Vagina (tissue), 2 donors: ENCODE results near the gene CRTC3. TPM values are rescaled to one million over a fixed set of nuclear protein-coding genes. Genes with fewer than 3 reads are reported as not detected.

Source experiments
- DNase-seq, 2 donors: peaks; one replicate each; pipeline ENCODE4 v3.0.0-alpha.2; 2017; ENCODE audit errors: extremely low spot score in 2 of 2
- H3K27ac ChIP-seq: fragments of 200-600 bp; sonication (generic); one replicate; pipeline ENCODE4 v1.5.1; 2019
- H3K27me3 ChIP-seq: fragments of 200-600 bp; sonication (generic); one replicate; pipeline ENCODE4 v1.5.1; 2019
- H3K36me3 ChIP-seq, 2 donors: fragments of 200-600 bp; sonication (generic); one replicate each; pipeline ENCODE4 v1.5.1; 2017 to 2019
- H3K4me1 ChIP-seq: fragments of 200-600 bp; sonication (generic); one replicate; pipeline ENCODE4 v1.5.1; 2019
- H3K4me3 ChIP-seq, 2 donors: fragments of 200-600 bp; sonication (generic); 1 replicate in 1 of 2; 2 replicates in 1 of 2; pipeline ENCODE4 v1.5.1; 2016 to 2019
- H3K9me3 ChIP-seq: fragments of 200-600 bp; sonication (generic); one replicate; pipeline ENCODE4 v1.5.1; 2019
- CTCF ChIP-seq, 3 experiments: fragments of 450-650 bp in 2 of 3; fragments of 200-600 bp in 1 of 3; sonication (generic) in 1 of 3; IDR thresholded peaks; one replicate each; pipeline ENCODE4 v1.5.1; 2017 to 2019; ENCODE audit warnings: antibody characterized with exemption in 3 of 3, mild to moderate bottlenecking in 2 of 3, moderate library complexity in 2 of 3
- POLR2A ChIP-seq, 2 donors: fragments of 450-650 bp; IDR thresholded peaks; one replicate each; pipeline ENCODE4 v1.6.1; 2017; ENCODE audit warnings: antibody characterized with exemption in 2 of 2, mild to moderate bottlenecking in 2 of 2, moderate library complexity in 2 of 2
- POLR2AphosphoS5 ChIP-seq, 2 donors: sonication (generic); formaldehyde crosslinking; IDR thresholded peaks; one replicate each; pipeline ENCODE4 v1.9.0; 2017; ENCODE audit warnings: antibody characterized with exemption in 2 of 2, mild to moderate bottlenecking in 2 of 2, low read depth in 1 of 2; ENCODE audit not compliant: insufficient read depth in 1 of 2
- intact Hi-C: fragments of 100-400 bp; cut with DNase I; formaldehyde crosslinking; loops from one replicate; pipeline ENCODE4 v1.15.1; 2023
- total RNA-seq: library from RNA; depleted of rRNA; stranded (reverse); fragments of >200 nt; gene quantifications from one replicate; pipeline ENCODE4 v1.2.3, GENCODE V29; 2016

The CRTC3 gene
- total RNA-seq, 1 donor from 2014 or later = 43.5 TPM

GRCh38 chr15:90620379-90621067 lies 90.8 kb downstream of the CRTC3 start:
- intact Hi-C loops = no loop called here

GRCh38 chr15:90623854-90624253 lies 94.1 kb downstream of the CRTC3 start:
- peaks cover 0 to 58% of the 10 kb centered on the region in 2 donors for H3K36me3 ChIP-seq
- H3K4me1 ChIP-seq = no peaks in the 10 kb centered on the region
- no peak for DNase-seq
- no peak overlapping the region for H3K4me3 ChIP-seq
- no peaks in the 10 kb centered on the region for H3K27me3 ChIP-seq
- intact Hi-C loops = no loop called here
- no peaks in the 10 kb centered on the region for H3K9me3 ChIP-seq
- TF ChIP-seq POLR2A (IDR thresholded peaks at IDR 0.05) (no peak), CTCF (IDR thresholded peaks at IDR 0.05) (no peak), POLR2AphosphoS5 (IDR thresholded peaks at IDR 0.05; ENCODE audit: insufficient read depth in 1 of 2, low read depth in 1 of 2) (no peak)
- no peak overlapping the region for H3K27ac ChIP-seq

More at GRCh38 chr15:90620379-90621067, 90.8 kb downstream of the CRTC3 start:
- Histone ChIP-seq H3K4me3 (no peak overlapping the region), H3K27ac (no peak overlapping the region), H3K27me3 (no peaks in the 10 kb centered on the region), H3K9me3 (no peaks in the 10 kb centered on the region), H3K36me3 (peaks cover 0 to 47% of the 10 kb centered on the region in 2 donors), H3K4me1 (no peaks in the 10 kb centered on the region)
- no peak for TF ChIP-seq POLR2A (IDR thresholded peaks at IDR 0.05)
- TF ChIP-seq CTCF (IDR thresholded peaks at IDR 0.05) = no peak
- no peak for TF ChIP-seq POLR2AphosphoS5 (IDR thresholded peaks at IDR 0.05; ENCODE audit: insufficient read depth in 1 of 2, low read depth in 1 of 2)
- DNase-seq = no peak

- intact Hi-C loops = no loop called here
- H3K27me3 ChIP-seq = no peaks in the 10 kb centered on the region
- no peak overlapping the region for H3K27ac ChIP-seq
- H3K9me3 ChIP-seq = no peaks in the 10 kb centered on the region
- H3K36me3 ChIP-seq = peaks cover 0 to 61% of the 10 kb centered on the region in 2 donors
- TF ChIP-seq CTCF (IDR thresholded peaks at IDR 0.05) = no peak
- no peak overlapping the region for H3K4me3 ChIP-seq
- H3K4me1 ChIP-seq = no peaks in the 10 kb centered on the region
- DNase-seq = no peak
Measured at GRCh38 chr15:90624278-90624981, 94.7 kb downstream of the CRTC3 start.

- DNase-seq = no peak
- TF ChIP-seq POLR2AphosphoS5 (IDR thresholded peaks at IDR 0.05; ENCODE audit: insufficient read depth in 1 of 2, low read depth in 1 of 2) (no peak), POLR2A (IDR thresholded peaks at IDR 0.05) (no peak), CTCF (IDR thresholded peaks at IDR 0.05) (no peak)
- Histone ChIP-seq H3K4me3 (no peak overlapping the region), H3K36me3 (peaks cover 0 to 61% of the 10 kb centered on the region in 2 donors), H3K4me1 (no peaks in the 10 kb centered on the region), H3K9me3 (no peaks in the 10 kb centered on the region), H3K27me3 (no peaks in the 10 kb centered on the region), H3K27ac (no peak overlapping the region)
- intact Hi-C loops = no loop called here
Measured at GRCh38 chr15:90625037-90625436, 95.3 kb downstream of the CRTC3 start.

- Histone ChIP-seq H3K27ac (no peak overlapping the region), H3K4me3 (no peak overlapping the region), H3K27me3 (no peaks in the 10 kb centered on the region), H3K9me3 (no peaks in the 10 kb centered on the region), H3K4me1 (no peaks in the 10 kb centered on the region), H3K36me3 (peaks cover 0 to 69% of the 10 kb centered on the region in 2 donors)
- TF ChIP-seq POLR2A (IDR thresholded peaks at IDR 0.05) (no peak), POLR2AphosphoS5 (IDR thresholded peaks at IDR 0.05; ENCODE audit: insufficient read depth in 1 of 2, low read depth in 1 of 2) (no peak), CTCF (IDR thresholded peaks at IDR 0.05) (no peak)
- intact Hi-C loops = no loop called here
- DNase-seq = no peak
Measured at GRCh38 chr15:90629217-90629616, 99.5 kb downstream of the CRTC3 start.
